Memory B cell (primary cell): Measurements from ENCODE around the gene SPDYE3.
"Not testable (repeated sequence)": the region's sequence is repeated elsewhere in the genome, so short reads cannot be mapped to it uniquely, and the experiment has no call there.

Experiments
- ATAC-seq: fragments of 150-1000 bp; cut with Tn5 transposase; 2 replicates; pipeline ENCODE4 v1.10.0; 2021; ENCODE audit warnings: low read depth, mild to moderate bottlenecking, moderate library complexity
- DNase-seq, 2 donors: peaks; one replicate each; pipeline ENCODE4 v3.0.0; 2022; ENCODE audit warnings: low spot score in 2 of 2
- H3K27ac Mint-ChIP-seq: one replicate; pipeline ENCODE4 v1.8.0; 2022; ENCODE audit warnings: mild to moderate bottlenecking, moderate library complexity, mixed read lengths
- H3K27me3 Mint-ChIP-seq: one replicate; pipeline ENCODE4 v1.8.0; 2022; ENCODE audit warnings: mixed read lengths
- H3K36me3 Mint-ChIP-seq: one replicate; pipeline ENCODE4 v1.8.0; 2022; ENCODE audit warnings: mild to moderate bottlenecking, mixed read lengths
- H3K4me1 Mint-ChIP-seq: one replicate; pipeline ENCODE4 v1.8.0; 2022; ENCODE audit warnings: mixed read lengths
- H3K4me3 Mint-ChIP-seq: one replicate; pipeline ENCODE4 v1.8.0; 2022; ENCODE audit warnings: mild to moderate bottlenecking, moderate library complexity, mixed read lengths
- H3K9me3 Mint-ChIP-seq: one replicate; pipeline ENCODE4 v1.8.0; 2022; ENCODE audit warnings: mixed read lengths

Gene SPDYE3

GRCh38 chr7:100307402-100307801, at the start of gene SPDYE3:
SPDYE3 (plus strand) TSS chr7:100307702; CDS start chr7:100307886, 184 bp downstream.
- H3K4me1 Mint-ChIP-seq, DNase-seq, H3K9me3 Mint-ChIP-seq, H3K27ac Mint-ChIP-seq, H3K4me3 Mint-ChIP-seq, ATAC-seq, H3K27me3 Mint-ChIP-seq: not testable (repeated sequence)
- H3K36me3 Mint-ChIP-seq = peaks cover 11% of the 10 kb centered on the region

- H3K4me3 Mint-ChIP-seq, DNase-seq, H3K36me3 Mint-ChIP-seq, H3K9me3 Mint-ChIP-seq, H3K27ac Mint-ChIP-seq, ATAC-seq, H3K4me1 Mint-ChIP-seq, H3K27me3 Mint-ChIP-seq: not testable (repeated sequence)
Observed at GRCh38 chr7:100259984-100260383, 47.5 kb upstream of the SPDYE3 start.

GRCh38 chr7:100262896-100263295, 44.6 kb upstream of the SPDYE3 start:
- ATAC-seq, H3K4me3 Mint-ChIP-seq, H3K27ac Mint-ChIP-seq, H3K9me3 Mint-ChIP-seq, DNase-seq, H3K36me3 Mint-ChIP-seq, H3K27me3 Mint-ChIP-seq: not testable (repeated sequence)
- H3K4me1 Mint-ChIP-seq = peaks cover 11% of the 10 kb centered on the region

- DNase-seq, H3K27ac Mint-ChIP-seq, H3K27me3 Mint-ChIP-seq: not testable (repeated sequence)
Observed at GRCh38 chr7:100264223-100264622, 43.3 kb upstream of the SPDYE3 start.

GRCh38 chr7:100264669-100265165, 42.8 kb upstream of the SPDYE3 start:
- H3K9me3 Mint-ChIP-seq, ATAC-seq, DNase-seq, H3K27me3 Mint-ChIP-seq, H3K4me3 Mint-ChIP-seq, H3K27ac Mint-ChIP-seq, H3K36me3 Mint-ChIP-seq: not testable (repeated sequence)
- peaks cover 14% of the 10 kb centered on the region for H3K4me1 Mint-ChIP-seq

More at GRCh38 chr7:100264223-100264622, 43.3 kb upstream of the SPDYE3 start:
- ATAC-seq, H3K4me3 Mint-ChIP-seq, H3K9me3 Mint-ChIP-seq, H3K36me3 Mint-ChIP-seq: not testable (repeated sequence)
- peaks cover 14% of the 10 kb centered on the region for H3K4me1 Mint-ChIP-seq

- ATAC-seq, H3K9me3 Mint-ChIP-seq, H3K27me3 Mint-ChIP-seq, H3K36me3 Mint-ChIP-seq, H3K27ac Mint-ChIP-seq, H3K4me3 Mint-ChIP-seq, DNase-seq: not testable (repeated sequence)
- H3K4me1 Mint-ChIP-seq = peaks cover 19% of the 10 kb centered on the region
Observed at GRCh38 chr7:100265851-100266250, 41.7 kb upstream of the SPDYE3 start.

- no peaks in the 10 kb centered on the region for H3K9me3 Mint-ChIP-seq
- no peaks in the 10 kb centered on the region for H3K27me3 Mint-ChIP-seq
- no peak overlapping the region for H3K4me3 Mint-ChIP-seq
- H3K27ac Mint-ChIP-seq = no peak overlapping the region
- peaks cover 5% of the 10 kb centered on the region for H3K36me3 Mint-ChIP-seq
- ATAC-seq (no peak), DNase-seq (no peak)
- H3K4me1 Mint-ChIP-seq = peaks cover 23% of the 10 kb centered on the region
Observed at GRCh38 chr7:100266576-100267354, 40.7 kb upstream of the SPDYE3 start.

- H3K9me3 Mint-ChIP-seq = no peaks in the 10 kb centered on the region
- ATAC-seq (no peak), DNase-seq (no peak)
- no peak overlapping the region for H3K27ac Mint-ChIP-seq
- H3K36me3 Mint-ChIP-seq = no peaks in the 10 kb centered on the region
- no peak overlapping the region for H3K4me3 Mint-ChIP-seq
- no peaks in the 10 kb centered on the region for H3K27me3 Mint-ChIP-seq
- peaks cover 21% of the 10 kb centered on the region for H3K4me1 Mint-ChIP-seq
Observed at GRCh38 chr7:100267648-100268047, 39.9 kb upstream of the SPDYE3 start.

GRCh38 chr7:100268882-100269281, 38.6 kb upstream of the SPDYE3 start:
- not testable (repeated sequence) for H3K27me3 Mint-ChIP-seq, ATAC-seq, H3K4me3 Mint-ChIP-seq, H3K36me3 Mint-ChIP-seq, H3K9me3 Mint-ChIP-seq, H3K27ac Mint-ChIP-seq, DNase-seq
- peaks cover 21% of the 10 kb centered on the region for H3K4me1 Mint-ChIP-seq

- DNase-seq, H3K27ac Mint-ChIP-seq, H3K4me3 Mint-ChIP-seq, H3K27me3 Mint-ChIP-seq, H3K9me3 Mint-ChIP-seq, H3K36me3 Mint-ChIP-seq, ATAC-seq: not testable (repeated sequence)
- peaks cover 21% of the 10 kb centered on the region for H3K4me1 Mint-ChIP-seq
Observed at GRCh38 chr7:100269306-100270045, 38.0 kb upstream of the SPDYE3 start.

- H3K27me3 Mint-ChIP-seq, H3K27ac Mint-ChIP-seq, DNase-seq, H3K9me3 Mint-ChIP-seq, ATAC-seq, H3K36me3 Mint-ChIP-seq: not testable (repeated sequence)
- peaks cover 25% of the 10 kb centered on the region for H3K4me1 Mint-ChIP-seq
- peak overlapping the region; percentile 70 for H3K4me3 Mint-ChIP-seq
Observed at GRCh38 chr7:100270046-100270918, 37.2 kb upstream of the SPDYE3 start.

GRCh38 chr7:100270941-100271593, 36.4 kb upstream of the SPDYE3 start:
- H3K4me3 Mint-ChIP-seq = peak overlapping the region; percentile 70
- H3K4me1 Mint-ChIP-seq = peaks cover 22% of the 10 kb centered on the region
- H3K27ac Mint-ChIP-seq = peak overlapping the region; percentile 81
- not testable (repeated sequence) for H3K27me3 Mint-ChIP-seq, H3K36me3 Mint-ChIP-seq, H3K9me3 Mint-ChIP-seq, ATAC-seq, DNase-seq
